ENCODE measurements around the gene DNAJB6.
A peak's percentile ranks its signal among the peaks of the same experiment; 100 is the strongest.

DNAJB6 gene

DNA sequence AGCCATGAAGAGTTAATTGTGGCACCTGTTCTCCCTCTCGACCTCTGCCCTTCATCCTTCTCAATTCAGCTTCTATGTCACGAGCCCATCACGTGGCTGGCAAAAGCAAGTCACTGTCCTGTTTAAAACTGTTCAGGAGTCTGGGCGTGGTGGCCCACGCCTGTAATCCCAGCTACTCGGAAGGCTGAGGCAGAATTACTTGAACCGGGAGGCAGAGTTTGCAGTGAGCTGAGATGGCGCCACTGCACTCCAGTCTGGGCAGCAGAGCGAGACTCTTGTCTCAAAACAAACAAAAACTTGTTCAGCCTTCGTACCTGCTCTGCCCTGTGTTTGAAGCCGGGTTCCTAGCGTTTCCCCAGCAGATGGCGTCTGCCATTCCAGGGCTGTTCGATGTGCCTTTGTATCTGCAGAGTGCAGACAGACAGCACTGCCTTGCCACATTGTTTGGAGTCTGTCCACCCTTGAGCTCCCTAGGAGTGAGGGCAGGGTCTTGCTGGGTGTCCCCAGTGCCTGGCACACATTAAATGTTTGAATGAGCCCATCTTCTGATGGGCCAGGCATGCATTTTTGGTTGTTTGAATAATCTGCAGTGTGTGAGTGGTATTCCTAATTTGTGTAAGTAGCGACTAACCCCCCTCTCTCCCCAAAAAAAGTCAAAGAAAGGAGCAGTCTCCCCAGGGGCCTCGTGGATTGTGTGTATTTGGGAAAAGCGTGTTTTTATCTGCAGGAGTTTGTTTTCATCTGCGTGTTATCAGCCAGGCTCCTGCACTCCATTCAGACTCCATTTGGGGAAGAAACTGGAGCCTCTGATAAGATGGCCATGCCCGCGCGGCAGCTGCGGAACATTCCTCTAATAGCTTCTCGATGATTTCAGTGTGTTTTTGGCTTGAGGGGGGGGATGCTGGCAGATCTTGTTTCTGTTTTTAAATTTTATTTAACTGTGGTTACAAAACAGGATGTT lies 61.2 kb downstream of the DNAJB6 start:
- DNase-seq, result peak; percentile 37

DNA sequence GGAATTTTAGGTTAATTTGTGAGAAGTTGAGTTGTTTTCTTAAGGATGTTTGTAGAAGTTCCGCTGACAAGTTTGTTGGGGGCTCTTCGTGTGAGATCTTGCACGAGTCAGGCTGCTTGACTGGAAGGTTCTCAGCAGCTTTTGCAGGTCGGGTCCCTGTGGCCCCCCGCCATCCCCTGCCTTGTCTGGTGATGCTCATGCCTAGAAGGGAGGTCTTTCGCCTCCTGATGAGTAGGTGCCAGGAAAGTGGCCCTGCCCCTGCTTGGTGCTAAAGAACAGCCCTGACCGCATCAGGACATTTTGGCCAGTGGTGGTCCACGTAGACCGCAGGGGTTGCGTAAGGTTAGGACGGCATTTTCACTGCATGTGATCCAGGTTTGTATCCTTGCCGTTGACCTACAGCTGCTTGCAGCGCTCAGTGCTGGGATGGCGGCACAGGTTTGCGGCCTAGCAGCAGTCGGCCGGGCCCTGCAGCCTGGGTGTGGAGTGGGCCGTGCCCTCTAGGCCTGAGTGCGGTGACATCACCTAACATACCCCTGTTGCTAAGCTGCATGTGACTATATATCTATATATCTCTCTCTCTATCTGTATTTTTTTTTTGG lies 62.4 kb downstream of the DNAJB6 start:
- no peak for DNase-seq

DNA sequence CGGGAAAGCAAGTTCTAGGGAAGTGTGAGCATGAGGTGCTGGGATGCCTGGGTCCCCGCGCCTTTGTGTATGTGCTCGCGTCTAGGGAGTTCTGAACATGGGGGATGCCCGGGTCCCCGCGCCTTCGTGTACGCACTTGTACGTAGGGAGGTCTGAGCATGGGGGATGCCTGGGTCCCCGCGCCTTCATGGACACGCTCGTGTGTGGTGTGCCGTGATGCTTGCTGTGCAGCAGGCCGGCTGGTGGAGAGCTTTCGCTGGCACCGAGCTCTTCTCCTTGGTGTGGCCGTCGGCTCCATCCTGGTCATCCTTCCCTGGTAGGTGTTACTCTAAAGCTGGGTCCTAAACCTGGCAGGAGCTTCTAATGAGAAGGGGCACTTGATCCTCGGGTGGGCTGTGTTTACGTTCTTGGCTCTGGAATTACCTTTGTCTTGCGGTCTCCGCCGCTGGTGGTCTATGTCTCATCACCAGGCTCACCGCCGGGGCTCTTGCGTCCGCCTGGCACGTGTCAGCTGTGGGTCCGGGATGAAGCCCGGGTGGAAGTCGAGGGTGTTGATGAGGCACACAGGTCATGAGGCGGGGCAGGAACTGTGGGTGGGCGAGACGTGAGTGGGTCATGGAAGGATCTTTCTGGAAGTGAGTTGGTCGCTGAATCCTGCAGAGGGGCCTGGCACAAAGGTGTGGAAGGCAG lies 63.5 kb downstream of the DNAJB6 start:
- no peak for DNase-seq

DNA sequence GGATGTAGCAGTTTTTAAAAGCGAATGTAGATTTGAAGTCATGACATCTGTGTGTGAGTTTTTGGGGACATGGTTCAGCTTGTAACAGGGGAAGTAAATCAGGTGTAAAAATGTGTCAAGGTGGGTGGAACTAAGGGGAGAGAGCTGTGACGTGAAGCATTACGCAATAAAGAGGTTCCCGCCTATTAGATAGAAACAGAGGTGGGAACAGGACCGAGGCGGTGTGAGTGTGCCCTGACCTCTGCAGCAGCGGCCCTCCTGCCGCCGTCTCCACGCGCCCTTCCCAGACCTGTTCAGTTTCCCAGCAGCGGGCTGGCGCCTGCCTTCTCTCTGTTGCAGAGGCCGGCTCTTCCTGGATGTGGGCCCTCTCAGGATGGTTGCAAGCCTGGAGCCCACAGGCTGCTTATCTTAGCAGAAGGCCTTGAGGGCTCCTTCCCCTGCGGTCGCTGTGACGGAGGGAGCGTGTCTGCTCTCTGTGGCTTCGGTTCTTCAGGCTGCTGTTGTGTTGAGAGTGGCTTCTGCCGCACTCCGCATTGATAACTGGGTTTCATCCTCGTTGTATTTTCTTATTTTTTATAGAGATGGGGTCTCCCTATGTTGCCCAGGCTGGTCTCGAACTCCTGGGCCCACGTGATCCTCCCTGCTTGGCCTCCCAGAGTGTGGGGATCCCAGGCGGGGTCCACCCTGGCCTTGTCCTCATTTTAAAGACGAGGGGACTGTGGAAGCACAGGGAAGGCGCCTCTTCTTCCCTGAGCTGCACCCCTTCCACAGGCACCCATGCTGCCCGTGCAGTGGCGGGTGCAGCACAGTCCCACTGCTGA lies 65.0 kb downstream of the DNAJB6 start:
- DNase-seq, result no peak

DNA sequence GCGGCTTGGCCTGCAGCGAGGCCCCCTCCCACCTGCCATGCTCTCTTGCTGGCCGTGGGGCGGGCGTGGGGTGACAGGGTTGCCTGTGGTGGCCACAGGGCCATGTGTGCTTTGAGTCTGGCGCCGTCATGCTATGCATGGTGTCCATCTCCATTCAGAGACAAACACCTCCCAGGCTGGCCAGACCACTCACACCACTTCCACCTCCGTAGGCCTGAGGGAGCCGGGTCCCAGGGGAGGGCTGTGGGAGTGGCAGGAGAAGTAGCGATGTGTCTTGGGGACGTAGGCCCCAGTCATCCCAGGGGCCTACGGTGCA lies 65.5 kb downstream of the DNAJB6 start:
- DNase-seq, result no peak

DNA sequence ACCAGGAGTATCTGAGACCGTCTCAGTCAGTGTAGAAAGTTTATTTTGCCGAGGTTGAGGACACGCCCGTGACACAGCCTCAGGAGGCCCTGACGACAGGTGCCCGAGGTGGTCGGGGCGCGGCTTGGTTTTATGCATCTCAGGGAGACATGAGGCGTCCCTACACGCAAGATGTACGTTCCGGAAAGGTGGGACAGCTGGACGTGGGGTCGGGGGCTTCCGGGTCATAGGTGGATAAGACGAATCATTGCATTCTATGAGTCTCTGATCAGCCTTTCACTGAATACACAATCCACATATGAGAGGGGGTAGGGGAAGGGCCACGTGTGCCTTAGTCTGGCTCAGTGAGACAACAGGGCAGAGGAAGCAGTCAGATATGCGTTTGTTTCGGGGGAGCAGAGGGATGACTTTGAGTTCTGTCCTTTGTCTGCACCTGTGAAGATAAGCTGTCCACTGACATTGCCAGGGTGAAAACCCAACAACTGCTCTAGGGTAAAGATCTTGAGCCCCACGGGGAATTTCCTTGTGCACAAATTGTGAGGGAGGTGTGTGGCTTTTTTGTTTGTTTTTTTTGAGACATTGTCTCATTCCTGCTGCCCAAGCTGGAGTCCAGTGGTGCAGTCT lies 66.2 kb downstream of the DNAJB6 start:
- no peak for DNase-seq

DNA sequence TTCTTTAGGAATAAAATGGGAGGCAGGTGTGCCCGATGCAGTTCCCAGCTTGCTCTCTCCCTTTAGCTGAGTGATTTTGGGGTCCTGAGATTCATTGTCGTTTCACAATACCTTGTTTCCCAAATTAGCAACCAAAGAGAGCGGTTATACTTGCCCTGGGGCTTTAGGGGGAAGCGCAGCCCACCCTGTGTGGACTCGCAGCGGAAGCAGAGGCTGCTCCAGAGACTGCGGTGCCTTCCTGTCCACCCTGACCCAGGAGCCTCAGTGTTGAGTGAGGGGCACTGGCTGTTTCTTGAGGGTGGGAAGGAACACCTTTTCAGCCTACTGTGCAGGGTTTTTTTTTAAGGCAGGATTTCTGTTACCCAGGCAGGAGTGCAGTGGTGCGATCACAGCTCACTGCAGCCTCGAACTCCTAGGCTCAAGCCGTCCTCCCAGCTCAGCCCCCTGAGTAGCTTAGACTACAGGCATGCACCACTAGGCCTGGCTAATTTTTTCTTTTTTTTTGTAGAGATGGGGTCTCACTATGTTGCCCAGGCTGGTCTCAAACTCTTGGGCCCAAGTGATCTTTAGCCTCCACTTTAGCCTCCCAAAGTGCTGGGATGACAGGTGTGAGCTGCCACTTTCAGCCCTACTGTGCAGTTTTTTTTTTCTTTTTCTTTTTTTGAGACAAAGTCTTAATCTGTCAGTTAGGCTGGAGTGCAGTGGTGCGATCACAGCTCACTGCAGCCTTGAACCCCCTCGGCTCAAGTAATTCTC lies 67.0 kb downstream of the DNAJB6 start:
- no peak for DNase-seq

DNA sequence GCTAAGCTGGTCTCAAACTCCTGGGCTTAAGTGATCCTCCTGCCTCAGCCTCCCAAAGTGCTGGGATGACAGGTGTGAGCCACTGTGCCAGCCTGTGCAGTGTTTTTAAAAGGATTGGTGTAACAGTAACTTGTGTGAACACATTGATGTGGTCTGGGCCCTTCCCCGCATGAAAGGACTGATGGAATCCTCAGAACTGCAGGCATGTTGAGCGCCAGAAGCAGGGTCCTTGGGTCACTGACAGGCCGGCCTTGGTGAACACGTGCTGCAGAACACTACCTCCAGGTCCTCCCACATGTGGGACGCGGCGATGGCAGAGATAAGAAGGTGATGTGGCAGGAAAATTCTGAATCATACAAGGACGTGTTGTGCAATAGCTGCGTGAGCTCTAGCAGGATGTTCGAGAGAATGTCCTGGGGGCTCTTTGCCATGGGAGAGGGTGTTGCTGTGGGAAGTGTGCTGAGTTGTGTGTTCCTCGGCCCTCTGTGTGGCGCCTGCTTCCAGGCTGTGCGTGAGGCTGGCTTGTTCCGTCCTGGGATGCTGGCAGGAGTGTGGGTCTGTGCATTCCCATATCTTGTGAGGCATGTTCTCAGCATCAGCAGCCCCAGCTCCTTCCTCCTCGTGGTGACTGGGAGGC lies 68.2 kb downstream of the DNAJB6 start:
- DNase-seq, result no peak

DNA sequence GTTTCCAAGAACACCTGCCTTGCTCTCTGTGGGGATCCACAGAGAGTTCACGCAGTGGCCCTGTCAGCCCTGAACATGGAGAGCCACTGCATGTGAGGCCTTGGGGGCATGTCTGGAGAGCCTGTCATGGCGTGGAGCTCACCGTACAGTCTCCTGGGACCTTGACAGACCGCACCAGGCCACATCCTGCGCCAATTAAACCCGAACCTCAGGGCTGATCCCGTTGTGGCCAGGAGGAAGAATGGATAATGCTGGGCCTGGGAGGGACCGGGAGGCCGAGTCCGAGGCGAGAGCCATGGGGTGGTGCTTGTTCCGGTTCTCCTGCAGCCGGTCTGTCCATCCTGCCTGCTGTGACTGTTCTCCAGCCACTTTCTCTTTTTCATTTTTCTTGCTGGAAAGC lies 68.7 kb downstream of the DNAJB6 start:
- DNase-seq, result no peak

DNA sequence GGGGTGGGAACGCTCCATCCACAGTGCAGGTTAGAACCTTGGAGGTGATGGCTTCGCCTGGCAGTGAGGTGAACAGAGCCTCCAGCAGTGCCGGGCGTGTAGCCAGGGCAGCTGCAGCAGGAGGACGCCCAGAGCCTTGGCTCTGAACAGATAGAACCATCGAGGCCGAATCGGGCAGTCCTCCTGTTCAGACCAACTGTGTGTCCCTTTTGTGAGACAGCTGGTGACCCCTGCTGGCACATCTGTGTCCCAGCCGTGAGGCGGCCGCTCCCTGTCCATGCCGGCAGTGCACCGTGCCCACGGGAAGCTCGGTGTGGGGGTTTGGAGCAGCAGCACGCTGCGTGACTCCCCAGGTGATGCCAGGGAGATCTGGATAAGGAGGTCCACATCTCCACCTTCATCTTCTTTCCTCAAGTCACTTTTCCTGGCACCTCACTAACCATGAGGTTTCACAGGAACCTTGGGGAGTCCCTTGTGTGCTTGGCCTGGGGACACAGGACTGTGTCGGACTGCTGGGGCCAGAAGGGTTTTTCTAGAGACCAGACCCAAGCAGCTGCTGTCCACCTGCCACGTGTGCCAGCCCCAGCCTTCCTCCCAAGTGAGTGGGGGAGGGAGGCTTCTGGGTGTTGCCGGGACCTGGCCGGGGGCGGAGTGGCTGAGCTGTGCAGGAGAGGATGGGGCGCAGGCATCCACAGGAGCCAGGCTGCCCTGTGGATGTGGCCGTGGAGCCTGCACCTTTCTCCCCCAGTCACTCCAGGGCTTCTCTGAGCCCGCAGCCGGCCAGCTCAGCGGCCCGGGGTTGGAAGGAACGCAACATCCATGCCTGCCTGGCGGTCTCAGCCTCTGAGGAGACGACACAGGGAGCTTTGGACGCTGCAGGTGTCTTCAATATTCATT lies 69.4 kb downstream of the DNAJB6 start:
- no peak for DNase-seq

DNA sequence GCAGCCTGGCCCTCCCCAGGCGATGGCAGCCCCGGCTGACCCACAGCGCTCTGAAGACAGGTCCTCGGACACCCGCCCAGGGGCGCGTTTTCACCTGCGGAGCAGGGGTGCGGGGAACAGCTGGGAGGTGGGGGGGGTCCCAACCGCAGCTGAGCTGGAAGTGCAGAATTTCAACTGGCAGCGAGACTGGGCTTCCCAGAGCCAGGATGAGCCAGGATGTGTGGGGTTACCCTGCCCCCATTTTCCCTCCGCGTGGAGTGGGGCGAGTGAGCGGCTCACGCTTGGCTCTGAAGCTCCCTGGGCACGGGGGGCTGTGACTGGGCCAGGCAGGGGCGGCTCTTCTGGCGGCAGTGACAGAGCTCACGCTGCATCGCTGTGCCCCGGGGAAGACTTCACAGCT lies 70.2 kb downstream of the DNAJB6 start:
- DNase-seq, result no peak

DNA sequence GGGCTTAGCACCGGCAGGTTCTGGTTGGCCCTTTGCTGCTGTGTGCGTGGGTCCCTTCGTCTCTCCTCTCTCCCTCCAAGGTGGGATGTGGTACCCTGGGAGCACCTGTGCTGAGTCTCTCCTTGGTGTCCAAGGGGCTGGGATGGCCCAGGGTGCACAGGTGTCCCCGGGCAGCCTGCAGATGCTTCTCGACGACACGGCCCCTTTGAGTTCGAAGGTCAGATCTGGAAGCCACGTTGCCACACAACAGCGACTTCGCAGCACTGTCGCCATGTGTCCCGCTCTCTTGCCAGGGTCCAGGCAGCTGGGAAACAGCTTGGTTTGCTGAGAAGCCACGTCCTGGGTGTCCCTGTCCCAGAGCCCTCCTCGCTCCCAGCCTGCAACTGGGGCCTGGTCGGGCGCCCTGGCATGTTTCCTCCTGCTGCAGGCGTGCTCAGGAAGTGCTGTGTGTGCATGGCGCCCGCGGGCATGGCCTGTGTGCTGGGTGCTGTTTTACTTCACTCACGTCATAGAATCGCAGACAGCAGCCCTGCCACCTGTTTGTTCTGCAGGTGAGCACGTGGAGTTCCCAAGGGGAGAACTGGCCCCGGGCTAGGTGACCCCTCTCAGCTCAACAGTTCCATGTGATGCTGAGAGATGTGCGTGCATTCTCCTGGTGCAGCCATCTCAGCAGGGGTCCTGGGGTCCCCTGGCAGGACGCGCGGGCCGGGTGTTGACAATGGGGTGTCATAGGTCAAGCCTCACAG lies 70.9 kb downstream of the DNAJB6 start:
- DNase-seq, result no peak

DNA sequence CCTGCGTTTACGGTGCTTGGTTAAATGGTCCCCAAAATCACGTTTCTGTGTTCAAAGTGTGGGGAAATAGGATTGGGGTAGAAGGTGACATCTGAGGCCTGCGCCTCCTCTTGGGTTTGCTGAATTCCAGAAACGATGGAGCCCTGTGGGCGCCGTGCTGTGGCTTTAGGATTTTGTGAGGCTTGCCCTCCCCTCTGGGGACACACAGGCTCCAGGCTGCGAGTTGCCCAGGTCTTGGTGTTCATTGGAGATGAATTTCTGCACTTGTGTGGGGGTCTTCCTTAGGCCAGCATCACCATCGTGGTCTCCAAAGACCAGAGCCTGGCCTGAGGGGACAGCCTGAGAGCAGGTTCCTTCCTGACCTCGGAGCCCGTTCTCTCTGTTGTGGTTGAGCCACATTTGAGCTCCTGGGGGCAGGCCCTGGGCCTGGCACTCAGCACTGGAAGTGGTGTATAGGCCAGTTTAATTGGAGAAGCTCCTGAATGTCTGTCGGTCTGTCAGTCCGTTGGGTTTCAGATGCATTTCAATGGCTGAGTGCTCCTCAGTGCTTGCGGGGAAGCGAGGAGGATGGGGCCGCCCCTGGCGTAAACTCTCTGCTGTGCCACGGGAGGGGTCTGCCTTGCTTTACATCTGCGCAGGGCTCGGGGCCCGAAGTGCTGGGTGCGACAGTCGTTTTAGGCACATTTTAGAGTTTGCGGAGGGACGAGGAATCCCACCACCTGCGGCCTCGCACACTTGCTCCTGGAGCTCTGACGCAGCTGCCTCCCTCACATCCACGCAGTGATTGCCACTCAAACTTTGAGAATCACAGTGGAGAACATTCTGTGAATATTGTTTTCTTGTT lies 71.7 kb downstream of the DNAJB6 start:
- no peak for DNase-seq

DNA sequence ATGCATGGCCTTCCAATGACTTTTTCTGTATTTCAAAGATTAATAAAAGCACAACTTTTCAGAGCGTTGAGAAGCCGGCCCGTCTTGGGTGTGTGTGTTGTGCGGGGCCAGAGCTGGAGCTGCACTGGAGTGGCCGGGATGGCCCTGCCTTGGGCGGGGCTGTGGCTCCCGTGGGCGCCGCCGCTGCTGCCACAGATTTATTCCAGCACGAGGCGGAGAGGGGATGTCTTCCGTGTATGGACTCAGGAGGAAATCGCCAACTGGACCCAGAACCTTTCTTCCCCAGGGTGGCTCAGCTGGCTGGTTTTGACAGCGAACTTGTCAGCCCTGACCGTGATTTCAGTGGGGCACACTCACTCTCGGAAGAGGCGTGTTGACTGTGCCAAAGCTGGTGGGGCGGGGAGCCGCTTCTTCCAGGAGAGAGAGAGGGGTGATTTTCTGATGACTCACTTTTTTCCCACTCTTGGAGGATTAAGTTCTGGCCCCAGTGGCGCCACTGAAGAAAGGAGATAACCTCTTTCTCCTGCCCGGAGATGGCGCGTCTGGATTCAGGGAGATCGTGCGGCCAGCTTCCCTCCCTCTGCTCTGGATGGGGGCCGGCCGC lies 72.4 kb downstream of the DNAJB6 start:
- DNase-seq, result no peak

DNA sequence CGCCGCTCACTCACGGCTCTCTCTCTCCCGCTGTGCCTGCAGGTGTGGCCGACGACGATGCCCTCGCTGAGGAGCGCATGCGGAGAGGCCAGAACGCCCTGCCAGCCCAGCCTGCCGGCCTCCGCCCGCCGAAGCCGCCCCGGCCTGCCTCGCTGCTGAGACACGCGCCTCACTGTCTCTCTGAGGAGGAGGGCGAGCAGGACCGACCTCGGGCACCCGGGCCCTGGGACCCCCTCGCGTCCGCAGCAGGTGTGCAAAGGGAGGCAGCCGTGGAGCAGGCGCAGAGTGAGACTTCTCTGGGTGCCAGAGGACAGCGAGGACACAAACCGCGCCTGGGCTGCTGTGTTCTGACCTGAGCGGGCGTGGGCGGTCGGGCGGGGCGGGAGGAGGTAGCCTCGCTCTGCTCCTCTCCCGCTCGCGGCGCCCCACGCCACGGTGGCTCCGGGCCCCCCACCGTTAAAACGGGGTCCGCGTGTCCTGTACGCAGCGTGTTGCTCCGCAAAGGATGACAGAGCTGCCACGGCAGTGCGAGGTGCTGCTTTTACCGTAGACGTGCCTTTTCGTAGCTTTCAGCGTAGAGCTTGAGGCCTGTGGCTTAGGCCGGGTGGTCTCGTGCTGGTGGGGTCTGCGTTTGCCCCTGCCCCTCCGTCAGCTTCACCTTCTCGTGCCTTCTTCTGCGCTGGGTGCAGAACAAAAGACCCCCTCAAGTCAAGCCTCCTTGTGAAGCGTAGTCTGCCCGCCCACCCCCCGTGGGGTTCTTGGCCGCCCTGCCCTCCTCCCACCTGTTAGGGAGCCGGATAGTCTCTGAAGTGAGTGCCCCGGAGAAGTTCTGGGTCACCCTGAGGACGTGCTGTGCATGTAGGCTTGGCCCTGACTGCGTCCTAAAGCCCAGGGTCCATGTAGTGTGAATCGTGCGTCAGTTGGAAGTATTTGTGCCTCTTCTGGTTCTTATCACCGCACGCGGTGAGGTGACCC lies 73.2 kb downstream of the DNAJB6 start:
- no peak for DNase-seq

DNA sequence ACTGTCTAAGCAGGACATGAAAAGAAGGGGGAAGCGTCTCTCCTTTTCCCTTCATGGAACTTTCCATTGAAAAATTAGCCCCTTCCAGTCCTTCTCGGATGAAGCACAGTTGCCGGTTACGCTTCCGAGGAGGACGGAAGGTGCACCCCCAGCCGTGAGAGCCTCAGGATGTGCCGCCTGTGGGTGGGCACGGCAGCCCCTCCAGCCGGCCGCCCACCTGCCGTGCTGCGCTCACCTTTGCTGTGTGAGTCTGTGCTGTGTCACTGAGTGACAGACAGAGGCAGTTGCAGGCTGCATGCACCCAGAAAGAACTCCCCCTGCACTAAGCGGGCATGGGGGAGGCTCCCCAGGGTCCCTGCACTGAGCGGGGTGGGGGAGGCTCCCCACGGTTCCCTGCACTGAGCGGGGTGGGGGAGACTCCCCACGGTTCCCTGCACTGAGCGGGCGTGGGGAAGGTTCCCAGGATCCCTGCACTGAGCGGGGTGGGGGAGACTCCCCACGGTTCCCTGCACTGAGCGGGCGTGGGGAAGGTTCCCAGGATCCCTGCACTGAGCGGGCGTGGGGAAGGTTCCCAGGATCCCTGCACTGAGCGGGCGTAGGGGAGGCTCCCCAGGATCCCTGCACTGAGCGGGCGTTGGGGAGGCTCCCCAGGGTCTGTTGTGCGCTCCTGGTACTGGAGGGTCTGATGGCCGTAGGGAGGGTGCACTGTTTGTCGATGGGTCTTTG lies 74.2 kb downstream of the DNAJB6 start:
- no peak for DNase-seq
